ENCODE results near the gene PRMT3. TPM values are rescaled to one million over a fixed set of nuclear protein-coding genes. Genes with fewer than 3 reads are reported as not detected.

PRMT3 gene
- total RNA-seq, 3 donors from 2014 or later = 14.9 to 26.2 (median 18.4) TPM

DNA sequence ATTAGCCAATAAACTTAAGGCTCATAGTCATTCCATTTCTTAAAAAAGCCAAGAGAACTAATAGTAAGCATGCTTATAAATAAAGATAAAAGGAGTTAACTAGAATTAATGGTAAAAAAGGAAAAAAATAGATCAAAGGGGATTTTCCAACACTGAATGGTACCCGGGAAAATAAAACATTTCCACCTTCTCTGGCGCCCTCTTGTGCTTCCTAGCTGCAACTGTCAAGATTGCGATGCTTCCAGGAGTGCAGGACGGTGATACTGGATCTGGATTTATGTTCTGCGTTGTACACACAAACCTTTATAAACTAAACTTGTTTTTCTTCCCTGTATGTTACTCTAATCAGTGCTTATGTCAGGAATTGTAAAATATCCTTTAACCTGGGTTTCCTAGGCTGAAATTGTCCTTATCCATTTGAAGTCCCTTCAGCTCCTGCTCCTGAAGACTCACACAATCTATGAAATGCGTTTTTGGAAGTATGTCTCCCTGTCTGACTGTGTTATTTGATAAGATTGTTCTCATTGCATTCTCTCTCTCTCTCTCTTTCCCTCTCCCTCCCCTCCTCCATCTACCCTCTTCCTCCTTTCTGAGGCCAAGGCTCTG is 33.6 kb upstream of the PRMT3 start:
- Histone ChIP-seq H3K36me3 (no peaks in the 10 kb centered on the region), H3K4me3 (no peak overlapping the region), H3K9me3 (no peaks in the 10 kb centered on the region), H3K4me1 (no peaks in the 10 kb centered on the region), H3K27ac (no peak overlapping the region), H3K27me3 (no peaks in the 10 kb centered on the region)
- intact Hi-C loops (cut with DNase I; ENCODE audit: low total_unique reads) = no loop called here
- TF ChIP-seq POLR2A (IDR thresholded peaks at IDR 0.05) = no peak
- TF ChIP-seq, protein P1, sequence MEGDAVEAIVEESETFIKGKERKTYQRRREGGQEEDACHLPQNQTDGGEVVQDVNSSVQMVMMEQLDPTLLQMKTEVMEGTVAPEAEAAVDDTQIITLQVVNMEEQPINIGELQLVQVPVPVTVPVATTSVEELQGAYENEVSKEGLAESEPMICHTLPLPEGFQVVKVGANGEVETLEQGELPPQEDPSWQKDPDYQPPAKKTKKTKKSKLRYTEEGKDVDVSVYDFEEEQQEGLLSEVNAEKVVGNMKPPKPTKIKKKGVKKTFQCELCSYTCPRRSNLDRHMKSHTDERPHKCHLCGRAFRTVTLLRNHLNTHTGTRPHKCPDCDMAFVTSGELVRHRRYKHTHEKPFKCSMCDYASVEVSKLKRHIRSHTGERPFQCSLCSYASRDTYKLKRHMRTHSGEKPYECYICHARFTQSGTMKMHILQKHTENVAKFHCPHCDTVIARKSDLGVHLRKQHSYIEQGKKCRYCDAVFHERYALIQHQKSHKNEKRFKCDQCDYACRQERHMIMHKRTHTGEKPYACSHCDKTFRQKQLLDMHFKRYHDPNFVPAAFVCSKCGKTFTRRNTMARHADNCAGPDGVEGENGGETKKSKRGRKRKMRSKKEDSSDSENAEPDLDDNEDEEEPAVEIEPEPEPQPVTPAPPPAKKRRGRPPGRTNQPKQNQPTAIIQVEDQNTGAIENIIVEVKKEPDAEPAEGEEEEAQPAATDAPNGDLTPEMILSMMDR (IDR thresholded peaks at IDR 0.05) = peak; percentile 9 to 58 (median 57)
- no peak for TF ChIP-seq POLR2AphosphoS5 (IDR thresholded peaks at IDR 0.05)
- DNase-seq (ENCODE audit: low spot score in 2 of 2) = no peak

DNA sequence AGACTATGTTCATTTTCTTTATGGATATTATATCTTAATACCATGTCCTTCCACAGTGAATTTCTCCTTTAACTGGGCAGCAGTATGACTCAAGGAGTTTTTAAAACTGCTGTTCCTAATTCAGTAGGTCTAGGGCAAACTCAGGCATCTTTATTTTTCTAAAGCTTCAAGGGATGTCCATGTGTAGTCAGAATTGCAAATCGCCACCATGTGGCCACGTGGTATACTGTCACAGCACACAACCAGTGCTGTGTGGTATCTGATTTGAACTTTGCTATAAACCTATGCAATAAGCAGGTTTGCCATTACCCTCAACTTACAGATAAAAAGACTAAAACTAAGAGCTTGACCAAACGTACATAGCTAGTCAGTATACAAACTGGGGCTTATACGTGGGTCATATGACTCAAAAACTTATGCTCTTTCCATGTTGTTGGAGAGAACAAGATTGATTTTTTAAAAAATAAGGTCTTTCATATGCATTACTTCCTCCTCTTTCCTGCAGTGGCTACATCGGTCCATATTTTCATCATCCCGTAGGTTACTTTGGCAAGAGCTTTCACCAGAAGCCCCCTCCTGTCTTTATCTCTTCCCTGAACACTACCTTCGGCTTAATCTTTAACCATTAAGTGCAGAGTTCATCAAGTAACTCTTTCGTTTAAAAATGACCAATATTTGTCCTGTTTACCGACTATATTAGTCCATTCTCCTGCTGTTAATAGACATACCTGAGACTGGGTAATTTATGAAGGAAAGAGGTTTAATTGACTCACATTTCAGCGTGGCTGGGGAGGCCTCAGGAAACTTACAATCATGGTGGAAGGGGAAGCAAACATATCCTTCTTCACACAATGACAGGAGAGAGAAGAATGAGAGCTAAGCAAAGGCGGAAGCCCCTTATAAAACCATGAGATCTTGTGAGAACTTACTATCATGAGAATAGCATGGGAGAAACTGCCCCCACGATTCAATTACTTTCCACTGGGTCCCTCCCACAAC is 32.0 kb upstream of the PRMT3 start:
- Histone ChIP-seq H3K4me1 (no peaks in the 10 kb centered on the region), H3K27me3 (no peaks in the 10 kb centered on the region), H3K27ac (no peak overlapping the region), H3K4me3 (no peak overlapping the region), H3K36me3 (no peaks in the 10 kb centered on the region), H3K9me3 (no peaks in the 10 kb centered on the region)
- intact Hi-C loops (cut with DNase I; ENCODE audit: low total_unique reads) = no loop called here
- no peak for DNase-seq (ENCODE audit: low spot score in 2 of 2)
- no peak for TF ChIP-seq POLR2A (IDR thresholded peaks at IDR 0.05)
- TF ChIP-seq, protein P1 (IDR thresholded peaks at IDR 0.05) = peak; percentile 29 to 32 (median 31)

DNA sequence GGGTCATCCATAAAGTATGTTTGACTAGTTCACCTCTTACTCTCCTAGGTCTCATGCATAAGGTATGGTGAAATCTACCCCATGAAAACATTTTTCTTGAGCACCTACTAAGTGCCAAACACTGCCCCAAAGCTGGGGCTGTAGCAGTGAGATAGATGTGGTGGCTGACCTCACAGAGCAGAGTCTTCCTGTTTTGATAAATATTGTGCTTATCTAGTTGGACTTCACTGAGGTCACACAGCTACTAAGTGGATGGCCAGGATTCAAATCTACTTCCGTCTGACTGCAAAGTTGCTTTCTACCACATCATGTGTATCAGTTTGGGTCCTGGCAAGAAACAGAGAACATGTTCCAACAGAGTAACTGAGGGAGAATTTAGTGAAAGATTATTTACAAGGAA is 30.4 kb upstream of the PRMT3 start:
- intact Hi-C loops (cut with DNase I; ENCODE audit: low total_unique reads) = no loop called here
- H3K27me3 ChIP-seq = no peaks in the 10 kb centered on the region
- H3K9me3 ChIP-seq = no peaks in the 10 kb centered on the region
- no peaks in the 10 kb centered on the region for H3K4me1 ChIP-seq
- H3K4me3 ChIP-seq = no peak overlapping the region
- TF ChIP-seq, protein P1 (IDR thresholded peaks at IDR 0.05) = no peak
- TF ChIP-seq POLR2AphosphoS5 (IDR thresholded peaks at IDR 0.05) = no peak
- no peak for TF ChIP-seq POLR2A (IDR thresholded peaks at IDR 0.05)
- H3K36me3 ChIP-seq = no peaks in the 10 kb centered on the region
- no peak overlapping the region for H3K27ac ChIP-seq
- DNase-seq (ENCODE audit: low spot score in 2 of 2) = no peak

DNA sequence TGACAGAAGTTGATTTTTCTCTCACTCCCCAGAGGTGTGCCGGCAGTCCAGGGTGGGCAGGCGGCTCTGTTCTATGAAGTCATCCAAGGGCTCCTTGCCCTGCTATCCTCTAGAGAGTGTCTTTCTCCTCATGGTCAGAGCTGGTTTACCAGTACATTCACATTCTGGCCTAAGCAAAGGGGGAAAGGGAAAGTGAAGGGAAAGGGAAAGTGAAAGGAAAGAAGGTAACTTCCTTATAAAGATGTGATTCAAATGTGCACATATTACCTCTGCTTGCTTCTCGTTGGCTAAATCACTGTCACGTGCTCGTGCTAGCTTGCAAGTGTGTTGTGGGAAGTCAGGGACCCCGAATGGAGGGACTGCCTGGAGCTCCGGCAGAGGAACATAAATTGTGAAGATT is 26.9 kb upstream of the PRMT3 start:
- TF ChIP-seq, protein P1 (IDR thresholded peaks at IDR 0.05) = no peak
- TF ChIP-seq POLR2A (IDR thresholded peaks at IDR 0.05) = no peak
- no peak for TF ChIP-seq POLR2AphosphoS5 (IDR thresholded peaks at IDR 0.05)
- intact Hi-C loops (cut with DNase I; ENCODE audit: low total_unique reads) = no loop called here
- DNase-seq (ENCODE audit: low spot score in 2 of 2) = no peak
- H3K36me3 ChIP-seq = no peaks in the 10 kb centered on the region
- H3K4me1 ChIP-seq = no peaks in the 10 kb centered on the region
- no peak overlapping the region for H3K27ac ChIP-seq
- no peaks in the 10 kb centered on the region for H3K27me3 ChIP-seq
- H3K9me3 ChIP-seq = no peaks in the 10 kb centered on the region
- no peak overlapping the region for H3K4me3 ChIP-seq

DNA sequence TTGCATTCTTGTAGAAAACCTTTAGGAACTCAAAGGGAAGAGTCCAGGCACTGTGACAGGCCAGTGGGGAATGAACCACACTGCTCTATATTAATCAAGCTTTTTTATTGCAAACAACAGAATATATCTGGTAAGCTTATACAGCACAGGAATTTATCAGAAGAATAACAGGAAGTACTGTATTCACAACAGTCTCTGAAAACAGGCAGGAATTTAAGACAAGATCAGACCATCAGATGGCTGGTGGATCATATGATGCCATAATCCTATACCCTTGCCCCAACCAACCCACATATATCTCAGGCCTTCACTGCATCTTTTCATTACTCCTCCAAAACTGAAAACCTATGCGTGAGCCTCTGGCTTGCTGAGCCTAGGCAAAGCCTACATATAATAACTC is 25.0 kb upstream of the PRMT3 start:
- no peaks in the 10 kb centered on the region for H3K36me3 ChIP-seq
- H3K27ac ChIP-seq = no peak overlapping the region
- H3K9me3 ChIP-seq = no peaks in the 10 kb centered on the region
- H3K27me3 ChIP-seq = no peaks in the 10 kb centered on the region
- intact Hi-C loops (cut with DNase I; ENCODE audit: low total_unique reads) = no loop called here
- no peak overlapping the region for H3K4me3 ChIP-seq
- DNase-seq (ENCODE audit: low spot score in 2 of 2) = no peak
- no peaks in the 10 kb centered on the region for H3K4me1 ChIP-seq
- TF ChIP-seq, protein P1 (IDR thresholded peaks at IDR 0.05) = no peak
- no peak for TF ChIP-seq POLR2AphosphoS5 (IDR thresholded peaks at IDR 0.05)
- TF ChIP-seq POLR2A (IDR thresholded peaks at IDR 0.05) = no peak

Data from breast epithelium (tissue), 4 donors.